EH (cell line): ENCODE measurements around the gene NOL4L.
"Not testable (repeated sequence)": the region's sequence is repeated elsewhere in the genome, so short reads cannot be mapped to it uniquely, and the experiment has no call there.

Experiments used
- DNase-seq: peaks from one replicate; pipeline ENCODE4 v3.0.0-alpha.2; 2015; ENCODE audit warnings: low read depth

NOL4L gene

DNA sequence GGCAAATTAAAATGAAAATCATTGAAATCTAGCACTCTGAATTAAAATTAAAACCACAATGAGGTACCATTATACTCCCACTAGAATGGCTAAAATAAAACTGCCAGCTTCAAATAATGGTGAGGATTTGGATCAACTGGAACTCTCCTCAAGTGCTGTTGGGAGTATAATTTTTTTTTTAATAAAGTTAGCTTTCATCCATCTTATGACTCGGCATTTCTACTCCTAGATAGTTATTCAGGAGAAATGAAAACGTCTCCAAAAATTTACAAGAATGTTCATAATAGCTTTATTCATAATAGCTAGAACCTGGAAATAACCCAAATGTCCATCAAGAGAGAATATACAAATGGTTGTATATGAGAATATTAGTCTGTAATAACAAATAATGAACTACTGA, 163.8 kb downstream of the NOL4L start:
- DNase-seq = no peak

- no peak for DNase-seq
These were observed 166.8 kb downstream of the NOL4L start for GRCh38 chr20:32418376-32418775.

- DNase-seq = no peak
These were observed 168.9 kb downstream of the NOL4L start for GRCh38 chr20:32416206-32416605.

DNA sequence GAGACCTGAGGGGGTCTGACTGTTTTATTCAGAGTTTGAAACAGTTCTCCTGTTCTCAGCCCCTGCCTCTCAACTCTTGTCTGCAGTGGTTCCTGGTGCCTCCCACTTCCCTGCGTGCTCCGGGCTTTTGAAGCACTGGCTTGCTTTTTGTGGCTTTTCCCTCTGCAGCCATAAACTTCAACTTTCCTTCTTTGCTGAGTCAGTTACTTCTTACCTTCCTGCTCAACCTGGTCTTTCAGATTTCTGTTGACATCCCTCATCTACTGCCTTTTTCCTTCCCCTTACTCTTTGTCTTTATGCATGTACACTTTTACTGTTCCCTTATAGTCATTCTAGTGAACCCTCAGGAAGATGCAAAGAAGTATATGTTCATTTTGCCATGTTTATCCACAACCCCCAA, 169.6 kb downstream of the NOL4L start:
- DNase-seq = no peak

GRCh38 chr20:32411955-32412706, 173.0 kb downstream of the NOL4L start:
- DNase-seq = peak; percentile 43

- DNase-seq = not testable (repeated sequence)
These were observed 177.9 kb downstream of the NOL4L start for GRCh38 chr20:32407131-32407750.

- DNase-seq = no peak
These were observed 178.4 kb downstream of the NOL4L start for GRCh38 chr20:32406701-32407100.

DNA sequence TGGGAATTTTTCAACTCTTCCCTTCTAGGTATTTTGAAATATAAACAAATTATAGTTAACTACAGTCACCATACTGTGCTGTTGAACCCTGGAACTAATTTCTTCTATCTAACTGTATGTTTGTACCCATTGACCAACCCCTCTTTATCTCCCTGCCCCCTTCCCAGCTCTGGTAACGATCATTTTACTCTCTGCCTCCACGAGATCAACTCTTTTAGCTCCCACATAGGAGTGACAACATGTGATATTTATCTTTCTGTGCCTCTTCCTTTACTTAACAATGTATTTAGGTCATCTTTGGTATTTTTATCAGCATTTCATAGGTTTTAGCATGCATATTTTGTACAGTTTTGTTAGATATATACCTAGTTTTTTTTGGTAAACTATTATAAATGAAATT, 181.1 kb downstream of the NOL4L start:
- DNase-seq = no peak

DNA sequence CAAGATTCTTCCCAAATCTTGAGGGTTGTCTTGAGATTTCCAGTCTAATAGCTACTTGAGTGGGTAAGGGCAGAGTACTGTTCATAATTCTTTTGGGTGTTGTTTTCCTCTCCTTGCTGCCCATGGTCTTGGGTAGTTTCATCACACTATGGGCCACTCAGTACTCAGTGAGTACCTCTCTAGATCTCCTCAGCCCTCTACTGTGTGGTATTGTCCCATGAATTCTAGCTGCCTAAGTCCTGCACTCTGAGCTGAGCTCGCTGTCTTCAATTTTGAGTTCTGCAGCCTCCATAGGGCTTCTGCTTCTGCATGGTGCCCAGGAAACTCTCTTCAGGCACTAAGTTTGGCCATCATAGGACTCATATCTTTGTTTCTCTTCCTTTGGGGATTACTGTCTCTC, 184.7 kb downstream of the NOL4L start:
- no peak for DNase-seq

- DNase-seq = no peak
These were observed 187.5 kb downstream of the NOL4L start for GRCh38 chr20:32397567-32398084.

- peak; percentile 30 for DNase-seq
These were observed 188.4 kb downstream of the NOL4L start for GRCh38 chr20:32396646-32397160.

GRCh38 chr20:32395066-32395465, 190.1 kb downstream of the NOL4L start:
- no peak for DNase-seq
